ENCODE measurements around the gene FARS2. TPM values are rescaled to one million over a fixed set of nuclear protein-coding genes. Genes with fewer than 3 reads are reported as not detected.

FARS2 gene
- total RNA-seq, 1 experiment from 2014 or later, result 13.8 TPM

GRCh38 chr6:5238336-5238735, 23.0 kb upstream of the FARS2 start:
- ChIA-PET POLR2A (no interaction called here), CTCF (no interaction called here), RAD21 (ENCODE audit: low non-redundant PET in 1 of 2, low total read pairs in 2 of 2, uncharacterized antibody in 2 of 2, unreplicated experiment in 2 of 2) (no interaction called here)
- H3K27me3 ChIP-seq (ENCODE audit: insufficient read depth, low read length), result no peaks in the 10 kb centered on the region
- H3K9me2 ChIP-seq (ENCODE audit: insufficient read depth), result no peaks in the 10 kb centered on the region
- ATAC-seq, result no peak
- peaks cover 20% of the 10 kb centered on the region; the same call in 1 of the 2 replicates for H3K79me2 ChIP-seq (ENCODE audit: insufficient read depth, low read length)
- no peak overlapping the region for H3K4me3 ChIP-seq (replicated peaks in 1 of 2; ENCODE audit: low read depth in 1 of 2, low read length in 2 of 2)
- no peak overlapping the region for H3K9ac ChIP-seq (ENCODE audit: low read length)
- no peaks in the 10 kb centered on the region for H4K20me1 ChIP-seq (ENCODE audit: insufficient read depth)
- no peak overlapping the region for H3K27ac ChIP-seq (ENCODE audit: low read depth, low read length)
- no peak overlapping the region for H3K4me2 ChIP-seq (ENCODE audit: low read length)
- intact Hi-C loops (cut with micrococcal nuclease), result no loop called here
- H3K36me3 ChIP-seq (ENCODE audit: control insufficient read depth in 1 of 2, insufficient read depth in 2 of 2, low read length in 2 of 2), result no peaks in the 10 kb centered on the region; a peak in 1 of 4 replicates
- BruUV-seq (replicated peaks), result no TSS peak
- no peaks in the 10 kb centered on the region for H3K9me3 ChIP-seq (ENCODE audit: control insufficient read depth in 1 of 2, insufficient read depth in 1 of 2, low read depth in 1 of 2, low read length in 2 of 2)
- no peak overlapping the region for H2AFZ ChIP-seq (ENCODE audit: low read depth, low read length, poor library complexity, severe bottlenecking)
- H3K4me1 ChIP-seq (ENCODE audit: control insufficient read depth in 1 of 2, insufficient read depth in 2 of 2, low read length in 2 of 2), result no peaks in the 10 kb centered on the region
- TF ChIP-seq CTCF (IDR thresholded peaks at IDR 0.05 in 2 of 3, conservative IDR thresholded peaks at IDR 0.05 in 1 of 3; ENCODE audit: borderline replicate concordance in 1 of 3, insufficient read depth in 1 of 3, low read depth in 2 of 3, low read length in 2 of 3) (no peak), SP1 (IDR thresholded peaks at IDR 0.05; ENCODE audit: low read depth) (no peak), SRF (IDR thresholded peaks at IDR 0.05; ENCODE audit: low read depth) (no peak), TCF7L2 (IDR thresholded peaks at IDR 0.05; ENCODE audit: borderline replicate concordance, extremely low read depth, insufficient read depth, insufficient read length) (no peak), POLR2A (IDR thresholded peaks at IDR 0.05; ENCODE audit: borderline replicate concordance, extremely low read depth, insufficient read depth, insufficient read length) (no peak), YY1 (IDR thresholded peaks at IDR 0.05; ENCODE audit: extremely low read depth, insufficient replicate concordance, low read depth, low read length) (no peak), ZNF274 (IDR thresholded peaks at IDR 0.05; ENCODE audit: low read depth, low read length) (no peak), SIN3A (IDR thresholded peaks at IDR 0.05; ENCODE audit: low read depth) (no peak), EZH2phosphoT487 (IDR thresholded peaks at IDR 0.05; ENCODE audit: borderline replicate concordance) (no peak), ATF3 (IDR thresholded peaks at IDR 0.05) (no peak)
- DNase-seq (ENCODE audit: low read depth, low spot score), result no peak

Data from HCT116 (cell line).